ENCODE results near the gene ATRNL1.

The ATRNL1 gene

GRCh38 chr10:115049960-115050359 lies 43.2 kb upstream of the ATRNL1 start:
- TF ChIP-seq CTCF (IDR thresholded peaks at IDR 0.05; ENCODE audit: low read depth, low read length): no peak
- no peak overlapping the region for H3K4me3 ChIP-seq (ENCODE audit: low read depth, low read length)

- TF ChIP-seq CTCF (IDR thresholded peaks at IDR 0.05; ENCODE audit: low read depth, low read length): no peak
These were observed 42.7 kb upstream of the ATRNL1 start for GRCh38 chr10:115050375-115051010.

GRCh38 chr10:115051216-115051615 lies 41.9 kb upstream of the ATRNL1 start:
- no peak for TF ChIP-seq CTCF (IDR thresholded peaks at IDR 0.05; ENCODE audit: low read depth, low read length)
- H3K4me3 ChIP-seq (ENCODE audit: low read depth, low read length): no peak overlapping the region

More at GRCh38 chr10:115050375-115051010, 42.7 kb upstream of the ATRNL1 start:
- no peak overlapping the region for H3K4me3 ChIP-seq (ENCODE audit: low read depth, low read length)

GRCh38 chr10:115052226-115052625 lies 40.9 kb upstream of the ATRNL1 start:
- H3K4me3 ChIP-seq (ENCODE audit: low read depth, low read length): no peak overlapping the region
- TF ChIP-seq CTCF (IDR thresholded peaks at IDR 0.05; ENCODE audit: low read depth, low read length): no peak

- TF ChIP-seq CTCF (IDR thresholded peaks at IDR 0.05; ENCODE audit: low read depth, low read length): no peak
- H3K4me3 ChIP-seq (ENCODE audit: low read depth, low read length): no peak overlapping the region
These were observed 40.4 kb upstream of the ATRNL1 start for GRCh38 chr10:115052728-115053127.

GRCh38 chr10:115056186-115056585 lies 37.0 kb upstream of the ATRNL1 start:
- no peak overlapping the region for H3K4me3 ChIP-seq (ENCODE audit: low read depth, low read length)
- no peak for TF ChIP-seq CTCF (IDR thresholded peaks at IDR 0.05; ENCODE audit: low read depth, low read length)

GRCh38 chr10:115059301-115059898 lies 33.8 kb upstream of the ATRNL1 start:
- no peak for TF ChIP-seq CTCF (IDR thresholded peaks at IDR 0.05; ENCODE audit: low read depth, low read length)
- no peak overlapping the region for H3K4me3 ChIP-seq (ENCODE audit: low read depth, low read length)

Data from WI38 (cell line).